Calu3 (cell line): ENCODE results near the gene FBL. TPM values are rescaled to one million over a fixed set of nuclear protein-coding genes. Genes with fewer than 3 reads are reported as not detected.

ENCODE experiments used
- BruUV-seq: library from RNA; stranded (reverse); fragments of 400-500 nt; replicated peaks from 2 replicates; lab custom pipeline; 2021; lab: Mats Ljungman, UMichigan
- CTCF ChIA-PET: fragments of 300-600 bp; sonication (Branson Sonifier 250); formaldehyde crosslinking; loops from one replicate; lab custom pipeline; 2022; ENCODE audit warnings: antibody characterized with exemption; lab: Charles Lee
- DNase-seq: peaks from one replicate; pipeline ENCODE4 v3.0.0; 2022
- H3K27ac Mint-ChIP-seq: one replicate; pipeline ENCODE4 v1.8.0; 2022; ENCODE audit warnings: mixed read lengths; ENCODE audit not compliant: unreplicated experiment
- H3K27me3 Mint-ChIP-seq: one replicate; pipeline ENCODE4 v1.8.0; 2022; ENCODE audit warnings: mixed read lengths; ENCODE audit not compliant: unreplicated experiment
- H3K36me3 Mint-ChIP-seq: one replicate; pipeline ENCODE4 v1.8.0; 2022; ENCODE audit warnings: mild to moderate bottlenecking, moderate library complexity, mixed read lengths; ENCODE audit not compliant: insufficient read depth, unreplicated experiment
- H3K4me1 Mint-ChIP-seq: one replicate; pipeline ENCODE4 v1.8.0; 2022; ENCODE audit warnings: mild to moderate bottlenecking, low read depth, mixed read lengths; ENCODE audit not compliant: unreplicated experiment
- H3K4me3 Mint-ChIP-seq: one replicate; pipeline ENCODE4 v1.8.0; 2022; ENCODE audit warnings: mild to moderate bottlenecking, low read depth, moderate library complexity, mixed read lengths; ENCODE audit not compliant: unreplicated experiment
- H3K9me3 Mint-ChIP-seq: one replicate; pipeline ENCODE4 v1.8.0; 2022; ENCODE audit warnings: low read depth, mixed read lengths; ENCODE audit not compliant: unreplicated experiment
- CTCF ChIP-seq: fragments of 200-600 bp; IDR thresholded peaks from one replicate; pipeline ENCODE4 v1.8.0; 2022; ENCODE audit warnings: antibody characterized with exemption; ENCODE audit not compliant: unreplicated experiment
- intact Hi-C: fragments of 100-400 bp; cut with micrococcal nuclease; formaldehyde crosslinking; loops from one replicate; pipeline ENCODE4 v1.10.0; 2022; ENCODE audit not compliant: unreplicated experiment
- total RNA-seq: library from RNA; stranded (reverse); gene quantifications from 2 replicates; pipeline ENCODE4 v1.2.3, GENCODE V29; 2022

FBL gene
- total RNA-seq, 1 experiment from 2014 or later = 724 TPM

GRCh38 chr19:39865186-39865585 is 19.0 kb upstream of the FBL start:
- H3K9me3 Mint-ChIP-seq = no peaks in the 10 kb centered on the region
- intact Hi-C loops = no loop called here
- peaks cover 25% of the 10 kb centered on the region for H3K27me3 Mint-ChIP-seq
- CTCF ChIA-PET = interaction anchor here (0.7 kb wide), 1 partner anchor 8 kb away, joined by 7 read pairs; no protein-coding TSS in a partner anchor
- H3K4me1 Mint-ChIP-seq = no peaks in the 10 kb centered on the region
- TF ChIP-seq CTCF = no peak
- H3K36me3 Mint-ChIP-seq = no peaks in the 10 kb centered on the region
- no peak overlapping the region for H3K27ac Mint-ChIP-seq
- DNase-seq = no peak
- no peak overlapping the region for H3K4me3 Mint-ChIP-seq
- BruUV-seq = no TSS peak

DNA sequence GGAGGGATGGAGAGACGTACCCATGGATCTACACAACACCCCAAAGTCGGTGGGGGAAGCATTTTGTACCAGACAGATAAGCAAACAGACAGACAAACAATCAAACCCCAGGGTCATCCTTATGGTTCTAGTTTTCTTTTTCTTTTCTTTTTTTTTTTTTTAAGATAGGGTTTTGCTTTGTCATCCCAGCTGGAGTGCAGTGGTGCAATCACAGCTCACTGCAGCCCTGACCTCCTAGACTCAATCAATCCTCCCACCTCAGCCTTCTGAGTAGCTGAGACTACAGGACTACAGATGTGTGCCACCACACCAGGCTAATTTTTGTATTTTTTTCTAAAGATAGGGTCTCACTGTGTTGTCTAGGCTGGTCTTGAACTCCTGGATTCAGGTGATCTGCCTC is 17.9 kb upstream of the FBL start:
- no peaks in the 10 kb centered on the region for H3K4me1 Mint-ChIP-seq
- TF ChIP-seq CTCF = no peak
- no peaks in the 10 kb centered on the region for H3K36me3 Mint-ChIP-seq
- no TSS peak for BruUV-seq
- intact Hi-C loops = no loop called here
- H3K27me3 Mint-ChIP-seq = peaks cover 25% of the 10 kb centered on the region
- no peak overlapping the region for H3K27ac Mint-ChIP-seq
- no peak for DNase-seq
- H3K4me3 Mint-ChIP-seq = no peak overlapping the region
- H3K9me3 Mint-ChIP-seq = no peaks in the 10 kb centered on the region
- CTCF ChIA-PET = no interaction called here

GRCh38 chr19:39858541-39858940 is 12.4 kb upstream of the FBL start:
- peaks cover 6% of the 10 kb centered on the region for H3K27me3 Mint-ChIP-seq
- H3K36me3 Mint-ChIP-seq = no peaks in the 10 kb centered on the region
- intact Hi-C loops = no loop called here
- TF ChIP-seq CTCF = no peak
- no TSS peak for BruUV-seq
- no peak overlapping the region for H3K27ac Mint-ChIP-seq
- H3K4me3 Mint-ChIP-seq = no peak overlapping the region
- no peaks in the 10 kb centered on the region for H3K9me3 Mint-ChIP-seq
- H3K4me1 Mint-ChIP-seq = no peaks in the 10 kb centered on the region
- CTCF ChIA-PET = no interaction called here
- no peak for DNase-seq

GRCh38 chr19:39852882-39853281 is 6.7 kb upstream of the FBL start:
- no peaks in the 10 kb centered on the region for H3K9me3 Mint-ChIP-seq
- no peak overlapping the region for H3K4me3 Mint-ChIP-seq
- H3K4me1 Mint-ChIP-seq = no peaks in the 10 kb centered on the region
- intact Hi-C loops = no loop called here
- CTCF ChIA-PET = no interaction called here
- no peak for TF ChIP-seq CTCF
- no peaks in the 10 kb centered on the region for H3K36me3 Mint-ChIP-seq
- no peak for DNase-seq
- H3K27ac Mint-ChIP-seq = no peak overlapping the region
- H3K27me3 Mint-ChIP-seq = no peaks in the 10 kb centered on the region
- no TSS peak for BruUV-seq
